GM12878 (cell line): ENCODE results near the gene CARD19. TPM values are rescaled to one million over a fixed set of nuclear protein-coding genes. Genes with fewer than 3 reads are reported as not detected.

Source experiments
- BMI1 ChIP-seq: fragments of 450-650 bp; IDR thresholded peaks from 2 replicates; pipeline ENCODE4 v1.6.1; 2016; ENCODE audit warnings: mild to moderate bottlenecking, moderate library complexity, borderline replicate concordance
- BRCA1 ChIP-seq: IDR thresholded peaks from 2 replicates; pipeline ENCODE4 v1.6.1; 2011; ENCODE audit warnings: low read depth, low read length, improper control_type of control experiment
- CBX3 ChIP-seq: fragments of 200-600 bp; sonication (generic); IDR thresholded peaks from 2 replicates; pipeline ENCODE4 v1.6.1; 2016; ENCODE audit warnings: low read depth, borderline replicate concordance
- CREM ChIP-seq: IDR thresholded peaks from 2 replicates; pipeline ENCODE4 v1.6.1; 2014; ENCODE audit warnings: antibody characterized with exemption, low read depth
- EGR1 ChIP-seq, 2 experiments: IDR thresholded peaks; 1 replicate in 1 of 2; 2 replicates in 1 of 2; pipeline ENCODE4 v1.6.1; 2011 to 2012; ENCODE audit warnings: low read depth in 2 of 2, low read length in 2 of 2, borderline replicate concordance in 1 of 2, mild to moderate bottlenecking in 1 of 2, moderate library complexity in 1 of 2
- HDGF ChIP-seq: fragments of 450-650 bp; IDR thresholded peaks from 2 replicates; pipeline ENCODE4 v1.6.1; 2016; ENCODE audit warnings: antibody characterized with exemption
- MEF2A ChIP-seq: IDR thresholded peaks from 2 replicates; pipeline ENCODE4 v1.6.1; 2011; ENCODE audit warnings: low read depth, mild to moderate bottlenecking, low read length, moderate library complexity; ENCODE audit not compliant: insufficient read depth
- NBN ChIP-seq: fragments of 450-650 bp; IDR thresholded peaks from 2 replicates; pipeline ENCODE4 v1.6.1; 2016
- NFXL1 ChIP-seq: fragments of 450-650 bp; IDR thresholded peaks from 2 replicates; pipeline ENCODE4 v1.6.1; 2017; ENCODE audit warnings: antibody characterized with exemption, mild to moderate bottlenecking, borderline replicate concordance
- RBBP5 ChIP-seq: fragments of 200-600 bp; sonication (generic); conservative IDR thresholded peaks from 2 replicates; pipeline ENCODE4 v1.6.1; 2016
- SIN3A ChIP-seq: IDR thresholded peaks from 2 replicates; pipeline ENCODE4 v1.6.1; 2012; ENCODE audit warnings: low read depth, low read length, improper control_type of control experiment
- TBL1XR1 ChIP-seq: IDR thresholded peaks from 2 replicates; pipeline ENCODE4 v1.6.1; 2012; ENCODE audit warnings: low read depth, low read length, improper control_type of control experiment
- TCF12 ChIP-seq: IDR thresholded peaks from 2 replicates; pipeline ENCODE4 v1.6.1; 2011; ENCODE audit warnings: low read depth, mild to moderate bottlenecking, low read length
- TCF3 ChIP-seq: IDR thresholded peaks from 2 replicates; pipeline ENCODE4 v1.6.1; 2012; ENCODE audit warnings: low read depth, mild to moderate bottlenecking, low read length, borderline replicate concordance; ENCODE audit not compliant: insufficient read depth
- YY1 ChIP-seq: IDR thresholded peaks from 2 replicates; pipeline ENCODE4 v1.6.1; 2011; ENCODE audit warnings: low read depth, mild to moderate bottlenecking, low read length
- polyA plus RNA-seq, 11 experiments: library from polyadenylated mRNA; depleted of rRNA in 4 of 11; unstranded in 6 of 11; stranded (reverse) in 5 of 11; fragments of >200 nt; fragmentation: Nextera tagmentation in 4 of 11; fragmentation: Illumina TruSeq in 1 of 11; extraction: Ambion mirVana in 4 of 11; extraction: Trizol in 1 of 11; gene quantifications; 1 replicate in 1 of 11; 2 replicates in 10 of 11; pipeline versions ENCODE4 v1.2.1 to v1.2.3, GENCODE V29; 2011 to 2016; ENCODE audit warnings: inconsistent platforms in 2 of 11, missing spikeins in 2 of 11, low read depth in 1 of 11
- total RNA-seq, 4 experiments: library from RNA; depleted of rRNA in 3 of 4; stranded (reverse); fragments of >200 nt in 3 of 4; fragmentation: Illumina TruSeq in 1 of 4; extraction: Trizol in 1 of 4; gene quantifications; 2 replicates each; pipeline versions ENCODE4 v1.2.1 to v1.2.3, GENCODE V29; 2013 to 2021
- TF ChIP-seq, protein P1 (sequence below): fragments of 450-650 bp; formaldehyde crosslinking; IDR thresholded peaks from 2 replicates; pipeline ENCODE4 v1.4.0; 2020; ENCODE audit warnings: mild to moderate bottlenecking, moderate library complexity
- TF ChIP-seq, protein P2 (sequence below), 3 experiments: IDR thresholded peaks in 2 of 3; conservative IDR thresholded peaks in 1 of 3; 2 replicates each; pipeline ENCODE4 v1.5.1; 2011; ENCODE audit warnings: low read depth in 3 of 3, low read length in 3 of 3, mild to moderate bottlenecking in 3 of 3, control low read depth in 2 of 3, moderate library complexity in 2 of 3, inconsistent platforms in 1 of 3, mixed read lengths in 1 of 3; ENCODE audit not compliant: control insufficient read depth in 2 of 3, insufficient read depth in 1 of 3; ENCODE audit errors: extremely low read depth in 1 of 3
- TF ChIP-seq, protein P3 (sequence below): fragments of 450-650 bp; IDR thresholded peaks from 2 replicates; pipeline ENCODE4 v1.6.1; 2017; ENCODE audit warnings: mild to moderate bottlenecking
- TF ChIP-seq, protein P4 (sequence below): fragments of 450-650 bp; IDR thresholded peaks from 2 replicates; pipeline ENCODE4 v1.6.1; 2017; ENCODE audit warnings: antibody characterized with exemption, mild to moderate bottlenecking, moderate library complexity

Gene CARD19
- total and polyA plus RNA-seq, 10 of the 15 experiments (the other 5 are each of a cell fraction or from before 2014, with no cell fraction given), result 0.61 to 41.6 (median 19.9) TPM

DNA sequence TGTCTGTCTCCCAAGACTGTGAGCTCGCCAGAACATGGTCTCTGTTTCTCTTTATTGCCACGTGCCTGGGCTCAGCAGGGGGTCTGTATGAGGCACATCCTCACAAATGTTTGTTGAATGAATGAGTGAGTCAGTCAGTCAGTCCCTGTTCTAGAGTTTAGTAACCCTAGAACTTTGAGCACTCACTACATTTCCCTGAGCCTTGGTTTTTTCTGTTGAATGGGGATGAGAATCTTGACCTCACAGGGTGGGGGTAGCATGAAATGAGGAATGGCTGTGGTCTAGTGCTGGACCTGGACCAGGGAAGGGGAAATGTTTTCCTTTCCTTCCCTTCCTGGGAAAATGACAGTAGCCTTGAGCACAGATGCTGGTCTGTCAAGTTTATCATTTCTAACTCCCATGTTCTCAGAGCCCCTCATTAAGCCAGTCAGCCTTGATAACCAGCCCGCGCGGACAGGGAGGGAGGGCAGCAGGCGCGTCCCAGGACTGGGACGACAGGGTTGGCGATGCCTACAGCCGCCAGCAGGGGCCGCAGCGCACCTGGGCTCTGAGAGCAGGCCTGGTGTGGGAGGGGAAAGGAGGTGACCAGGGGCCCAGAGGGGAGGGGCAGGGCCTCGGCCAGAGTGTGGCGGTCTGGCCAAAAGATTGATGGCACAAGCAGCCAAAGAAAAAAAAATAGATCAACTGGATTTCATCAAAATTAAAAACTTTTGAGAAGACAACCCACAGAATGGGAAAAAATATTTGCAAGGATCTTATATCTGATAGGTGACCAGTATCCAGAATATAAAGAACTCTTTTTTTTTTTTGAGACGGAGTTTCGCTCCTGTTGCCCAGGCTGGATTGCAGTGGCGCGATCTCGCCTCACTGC lies 63.8 kb downstream of the CARD19 start (continued):
- TF ChIP-seq, protein P1, sequence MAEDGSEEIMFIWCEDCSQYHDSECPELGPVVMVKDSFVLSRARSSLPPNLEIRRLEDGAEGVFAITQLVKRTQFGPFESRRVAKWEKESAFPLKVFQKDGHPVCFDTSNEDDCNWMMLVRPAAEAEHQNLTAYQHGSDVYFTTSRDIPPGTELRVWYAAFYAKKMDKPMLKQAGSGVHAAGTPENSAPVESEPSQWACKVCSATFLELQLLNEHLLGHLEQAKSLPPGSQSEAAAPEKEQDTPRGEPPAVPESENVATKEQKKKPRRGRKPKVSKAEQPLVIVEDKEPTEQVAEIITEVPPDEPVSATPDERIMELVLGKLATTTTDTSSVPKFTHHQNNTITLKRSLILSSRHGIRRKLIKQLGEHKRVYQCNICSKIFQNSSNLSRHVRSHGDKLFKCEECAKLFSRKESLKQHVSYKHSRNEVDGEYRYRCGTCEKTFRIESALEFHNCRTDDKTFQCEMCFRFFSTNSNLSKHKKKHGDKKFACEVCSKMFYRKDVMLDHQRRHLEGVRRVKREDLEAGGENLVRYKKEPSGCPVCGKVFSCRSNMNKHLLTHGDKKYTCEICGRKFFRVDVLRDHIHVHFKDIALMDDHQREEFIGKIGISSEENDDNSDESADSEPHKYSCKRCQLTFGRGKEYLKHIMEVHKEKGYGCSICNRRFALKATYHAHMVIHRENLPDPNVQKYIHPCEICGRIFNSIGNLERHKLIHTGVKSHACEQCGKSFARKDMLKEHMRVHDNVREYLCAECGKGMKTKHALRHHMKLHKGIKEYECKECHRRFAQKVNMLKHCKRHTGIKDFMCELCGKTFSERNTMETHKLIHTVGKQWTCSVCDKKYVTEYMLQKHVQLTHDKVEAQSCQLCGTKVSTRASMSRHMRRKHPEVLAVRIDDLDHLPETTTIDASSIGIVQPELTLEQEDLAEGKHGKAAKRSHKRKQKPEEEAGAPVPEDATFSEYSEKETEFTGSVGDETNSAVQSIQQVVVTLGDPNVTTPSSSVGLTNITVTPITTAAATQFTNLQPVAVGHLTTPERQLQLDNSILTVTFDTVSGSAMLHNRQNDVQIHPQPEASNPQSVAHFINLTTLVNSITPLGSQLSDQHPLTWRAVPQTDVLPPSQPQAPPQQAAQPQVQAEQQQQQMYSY (CRISPR knock-in tag), result no peak
- TF ChIP-seq, protein P2, sequence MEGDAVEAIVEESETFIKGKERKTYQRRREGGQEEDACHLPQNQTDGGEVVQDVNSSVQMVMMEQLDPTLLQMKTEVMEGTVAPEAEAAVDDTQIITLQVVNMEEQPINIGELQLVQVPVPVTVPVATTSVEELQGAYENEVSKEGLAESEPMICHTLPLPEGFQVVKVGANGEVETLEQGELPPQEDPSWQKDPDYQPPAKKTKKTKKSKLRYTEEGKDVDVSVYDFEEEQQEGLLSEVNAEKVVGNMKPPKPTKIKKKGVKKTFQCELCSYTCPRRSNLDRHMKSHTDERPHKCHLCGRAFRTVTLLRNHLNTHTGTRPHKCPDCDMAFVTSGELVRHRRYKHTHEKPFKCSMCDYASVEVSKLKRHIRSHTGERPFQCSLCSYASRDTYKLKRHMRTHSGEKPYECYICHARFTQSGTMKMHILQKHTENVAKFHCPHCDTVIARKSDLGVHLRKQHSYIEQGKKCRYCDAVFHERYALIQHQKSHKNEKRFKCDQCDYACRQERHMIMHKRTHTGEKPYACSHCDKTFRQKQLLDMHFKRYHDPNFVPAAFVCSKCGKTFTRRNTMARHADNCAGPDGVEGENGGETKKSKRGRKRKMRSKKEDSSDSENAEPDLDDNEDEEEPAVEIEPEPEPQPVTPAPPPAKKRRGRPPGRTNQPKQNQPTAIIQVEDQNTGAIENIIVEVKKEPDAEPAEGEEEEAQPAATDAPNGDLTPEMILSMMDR (IDR thresholded peaks at IDR 0.05 in 2 of 3, conservative IDR thresholded peaks at IDR 0.05 in 1 of 3; ENCODE audit: control insufficient read depth in 2 of 3, extremely low read depth in 1 of 3, insufficient read depth in 1 of 3, low read depth in 3 of 3, low read length in 3 of 3), result peak; percentile 98 to 100 (median 98); a peak in 5 of 6 replicates
- TF ChIP-seq CBX3 (no peak), YY1 (peak; percentile 49; the same call in 1 of the 2 replicates), TCF3 (0 out of 2 replicates have a peak, but pooled peaks have one; percentile 65), NFXL1 (no peak), HDGF (no peak), MEF2A (no peak), BMI1 (no peak), CREM (no peak), BRCA1 (no peak), RBBP5 (no peak), NBN (no peak), TBL1XR1 (no peak), SIN3A (no peak), EGR1 (IDR thresholded peaks at IDR 0.05; ENCODE audit: borderline replicate concordance in 1 of 2, low read depth in 2 of 2, low read length in 2 of 2) (peak in 1 of 2 experiments; percentile 13; a peak in 1 of 3 replicates), TCF12 (peak; percentile 52; the same call in 1 of the 2 replicates)
- TF ChIP-seq, protein P3, sequence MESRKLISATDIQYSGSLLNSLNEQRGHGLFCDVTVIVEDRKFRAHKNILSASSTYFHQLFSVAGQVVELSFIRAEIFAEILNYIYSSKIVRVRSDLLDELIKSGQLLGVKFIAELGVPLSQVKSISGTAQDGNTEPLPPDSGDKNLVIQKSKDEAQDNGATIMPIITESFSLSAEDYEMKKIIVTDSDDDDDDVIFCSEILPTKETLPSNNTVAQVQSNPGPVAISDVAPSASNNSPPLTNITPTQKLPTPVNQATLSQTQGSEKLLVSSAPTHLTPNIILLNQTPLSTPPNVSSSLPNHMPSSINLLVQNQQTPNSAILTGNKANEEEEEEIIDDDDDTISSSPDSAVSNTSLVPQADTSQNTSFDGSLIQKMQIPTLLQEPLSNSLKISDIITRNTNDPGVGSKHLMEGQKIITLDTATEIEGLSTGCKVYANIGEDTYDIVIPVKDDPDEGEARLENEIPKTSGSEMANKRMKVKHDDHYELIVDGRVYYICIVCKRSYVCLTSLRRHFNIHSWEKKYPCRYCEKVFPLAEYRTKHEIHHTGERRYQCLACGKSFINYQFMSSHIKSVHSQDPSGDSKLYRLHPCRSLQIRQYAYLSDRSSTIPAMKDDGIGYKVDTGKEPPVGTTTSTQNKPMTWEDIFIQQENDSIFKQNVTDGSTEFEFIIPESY, result no peak
- TF ChIP-seq, protein P4, sequence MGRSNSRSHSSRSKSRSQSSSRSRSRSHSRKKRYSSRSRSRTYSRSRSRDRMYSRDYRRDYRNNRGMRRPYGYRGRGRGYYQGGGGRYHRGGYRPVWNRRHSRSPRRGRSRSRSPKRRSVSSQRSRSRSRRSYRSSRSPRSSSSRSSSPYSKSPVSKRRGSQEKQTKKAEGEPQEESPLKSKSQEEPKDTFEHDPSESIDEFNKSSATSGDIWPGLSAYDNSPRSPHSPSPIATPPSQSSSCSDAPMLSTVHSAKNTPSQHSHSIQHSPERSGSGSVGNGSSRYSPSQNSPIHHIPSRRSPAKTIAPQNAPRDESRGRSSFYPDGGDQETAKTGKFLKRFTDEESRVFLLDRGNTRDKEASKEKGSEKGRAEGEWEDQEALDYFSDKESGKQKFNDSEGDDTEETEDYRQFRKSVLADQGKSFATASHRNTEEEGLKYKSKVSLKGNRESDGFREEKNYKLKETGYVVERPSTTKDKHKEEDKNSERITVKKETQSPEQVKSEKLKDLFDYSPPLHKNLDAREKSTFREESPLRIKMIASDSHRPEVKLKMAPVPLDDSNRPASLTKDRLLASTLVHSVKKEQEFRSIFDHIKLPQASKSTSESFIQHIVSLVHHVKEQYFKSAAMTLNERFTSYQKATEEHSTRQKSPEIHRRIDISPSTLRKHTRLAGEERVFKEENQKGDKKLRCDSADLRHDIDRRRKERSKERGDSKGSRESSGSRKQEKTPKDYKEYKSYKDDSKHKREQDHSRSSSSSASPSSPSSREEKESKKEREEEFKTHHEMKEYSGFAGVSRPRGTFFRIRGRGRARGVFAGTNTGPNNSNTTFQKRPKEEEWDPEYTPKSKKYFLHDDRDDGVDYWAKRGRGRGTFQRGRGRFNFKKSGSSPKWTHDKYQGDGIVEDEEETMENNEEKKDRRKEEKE, result no peak
